ENCODE results near the gene FERMT2. TPM values are rescaled to one million over a fixed set of nuclear protein-coding genes. Genes with fewer than 3 reads are reported as not detected.

FERMT2 gene
- total RNA-seq, 2 donors from 2014 or later, result 1.3 to 5.0 TPM

DNA sequence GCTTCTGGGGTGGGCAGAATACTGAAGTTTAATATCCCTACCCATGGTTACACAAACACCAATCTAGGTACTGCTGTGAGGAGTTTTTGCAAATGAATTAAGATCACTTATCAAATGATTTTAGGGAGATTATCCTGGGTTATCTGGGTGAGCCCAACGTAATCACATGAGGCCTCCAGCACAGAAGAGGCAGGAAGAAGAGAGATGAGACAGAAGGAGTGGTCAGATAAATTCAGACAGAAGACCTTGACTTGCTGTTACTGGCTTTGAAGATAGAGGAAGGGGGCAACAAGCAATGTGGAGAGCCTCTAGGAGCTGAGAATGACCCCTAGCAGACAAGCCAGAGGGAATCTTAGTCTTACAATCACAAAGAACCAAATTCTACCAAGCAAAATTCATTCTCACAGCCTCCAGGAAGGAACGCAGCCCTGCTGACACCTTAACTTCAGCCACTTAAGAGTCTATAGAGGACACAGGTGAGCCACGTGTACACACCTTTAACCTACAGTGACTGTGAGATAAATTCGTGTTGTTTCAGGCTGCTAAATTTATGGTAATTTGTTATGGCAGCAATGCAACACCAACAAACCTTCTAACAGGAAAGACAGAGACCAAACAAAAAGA, 49.4 kb downstream of the FERMT2 start:
- H3K27me3 Mint-ChIP-seq, result no peaks in the 10 kb centered on the region
- no peak overlapping the region for H3K27ac Mint-ChIP-seq
- no peak for ATAC-seq (replicated peaks)
- H3K36me3 Mint-ChIP-seq (ENCODE audit: low read depth), result no peaks in the 10 kb centered on the region
- no peak overlapping the region for H3K4me3 Mint-ChIP-seq
- H3K9me3 Mint-ChIP-seq, result no peaks in the 10 kb centered on the region
- H3K4me1 Mint-ChIP-seq, result no peaks in the 10 kb centered on the region

DNA sequence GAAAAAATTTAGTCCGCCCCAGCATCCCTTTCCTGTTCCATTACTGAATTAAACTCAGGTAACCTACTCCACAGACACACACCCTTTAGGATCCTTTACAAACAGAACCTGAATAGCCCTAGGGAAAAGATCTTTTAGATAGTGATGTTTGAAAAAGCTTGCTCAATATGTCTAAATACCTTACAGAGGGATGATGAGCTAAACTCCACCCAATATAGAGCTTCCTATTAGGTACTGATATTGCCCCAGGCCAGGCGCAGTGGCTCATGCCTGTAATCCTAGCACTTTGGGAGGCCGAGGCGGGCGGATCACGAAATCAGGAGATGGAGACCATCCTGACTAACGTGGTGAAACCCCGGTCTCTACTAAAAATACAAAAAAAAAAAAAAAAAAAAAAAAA, 50.1 kb downstream of the FERMT2 start:
- no peak for ATAC-seq (replicated peaks)

DNA sequence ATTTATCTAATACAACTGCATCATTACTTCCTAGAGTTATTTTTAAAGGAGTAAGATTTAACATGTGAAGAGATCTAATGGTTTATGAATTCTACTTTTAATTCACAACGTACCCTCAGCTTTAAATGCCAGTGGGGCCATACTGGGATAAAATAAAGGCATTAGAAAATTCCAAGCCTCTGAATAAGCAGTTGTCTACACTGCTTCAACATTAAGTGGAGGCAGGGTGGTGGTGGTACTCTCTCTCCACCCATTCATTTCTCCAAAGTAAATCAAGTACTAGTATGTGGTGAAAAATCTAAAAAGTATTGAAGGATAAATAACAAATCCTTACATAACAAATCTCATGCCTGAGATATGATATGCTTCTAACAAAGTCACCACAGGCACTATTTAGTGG, 52.4 kb downstream of the FERMT2 start:
- Mint-ChIP-seq H3K4me3 (no peak overlapping the region), H3K27me3 (no peaks in the 10 kb centered on the region), H3K36me3 (ENCODE audit: low read depth) (no peaks in the 10 kb centered on the region), H3K27ac (no peak overlapping the region), H3K9me3 (no peaks in the 10 kb centered on the region), H3K4me1 (peaks cover 7% of the 10 kb centered on the region)
- no peak for ATAC-seq (replicated peaks)

More for the DNA sequence above, 50.1 kb downstream of the FERMT2 start:
- H3K36me3 Mint-ChIP-seq (ENCODE audit: low read depth), result no peaks in the 10 kb centered on the region
- no peaks in the 10 kb centered on the region for H3K4me1 Mint-ChIP-seq
- H3K27me3 Mint-ChIP-seq, result no peaks in the 10 kb centered on the region
- no peak overlapping the region for H3K27ac Mint-ChIP-seq
- no peak overlapping the region for H3K4me3 Mint-ChIP-seq
- H3K9me3 Mint-ChIP-seq, result no peaks in the 10 kb centered on the region

DNA sequence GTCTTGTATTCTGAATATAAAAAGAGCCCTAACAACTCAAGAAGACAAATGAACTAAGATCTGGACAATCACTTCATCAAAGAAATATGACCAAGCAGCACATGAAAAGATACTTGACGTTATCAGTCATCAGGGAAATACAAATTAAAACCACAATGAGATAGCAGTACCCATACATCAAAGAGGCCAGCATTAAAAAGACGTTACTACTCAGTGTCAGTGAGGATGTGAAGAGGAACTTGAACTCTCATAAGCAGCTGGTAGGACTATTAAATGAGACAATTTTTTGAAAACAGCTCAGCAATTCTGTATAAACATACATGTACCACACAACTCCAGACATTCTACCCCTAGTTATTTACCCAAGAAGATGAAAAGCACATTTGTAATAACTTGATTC, 55.9 kb downstream of the FERMT2 start:
- peak; percentile 90 for ATAC-seq (replicated peaks)
- Mint-ChIP-seq H3K9me3 (no peaks in the 10 kb centered on the region), H3K4me1 (peaks cover 12% of the 10 kb centered on the region), H3K36me3 (ENCODE audit: low read depth) (no peaks in the 10 kb centered on the region), H3K4me3 (no peak overlapping the region), H3K27ac (peak overlapping the region; percentile 9), H3K27me3 (no peaks in the 10 kb centered on the region)

DNA sequence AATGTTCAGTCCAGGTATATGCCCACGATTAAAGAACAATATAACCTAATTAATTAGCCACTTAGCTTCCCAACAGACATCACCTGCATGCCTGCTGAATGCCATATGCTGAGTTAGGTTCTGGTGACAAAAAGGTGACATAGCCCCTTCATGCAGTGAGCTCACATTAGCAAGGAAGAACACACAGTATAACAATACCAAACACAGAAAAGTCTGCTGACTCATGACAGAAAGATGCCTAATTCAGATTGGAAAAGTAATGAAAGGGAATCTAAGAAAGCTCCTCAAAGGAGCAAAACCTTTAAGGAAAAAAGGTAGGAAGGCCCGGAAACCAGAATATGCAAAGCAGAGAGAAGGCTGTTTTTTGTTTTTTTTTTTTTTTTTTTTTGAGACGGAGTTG, 59.0 kb downstream of the FERMT2 start:
- no peak overlapping the region for H3K4me3 Mint-ChIP-seq

DNA sequence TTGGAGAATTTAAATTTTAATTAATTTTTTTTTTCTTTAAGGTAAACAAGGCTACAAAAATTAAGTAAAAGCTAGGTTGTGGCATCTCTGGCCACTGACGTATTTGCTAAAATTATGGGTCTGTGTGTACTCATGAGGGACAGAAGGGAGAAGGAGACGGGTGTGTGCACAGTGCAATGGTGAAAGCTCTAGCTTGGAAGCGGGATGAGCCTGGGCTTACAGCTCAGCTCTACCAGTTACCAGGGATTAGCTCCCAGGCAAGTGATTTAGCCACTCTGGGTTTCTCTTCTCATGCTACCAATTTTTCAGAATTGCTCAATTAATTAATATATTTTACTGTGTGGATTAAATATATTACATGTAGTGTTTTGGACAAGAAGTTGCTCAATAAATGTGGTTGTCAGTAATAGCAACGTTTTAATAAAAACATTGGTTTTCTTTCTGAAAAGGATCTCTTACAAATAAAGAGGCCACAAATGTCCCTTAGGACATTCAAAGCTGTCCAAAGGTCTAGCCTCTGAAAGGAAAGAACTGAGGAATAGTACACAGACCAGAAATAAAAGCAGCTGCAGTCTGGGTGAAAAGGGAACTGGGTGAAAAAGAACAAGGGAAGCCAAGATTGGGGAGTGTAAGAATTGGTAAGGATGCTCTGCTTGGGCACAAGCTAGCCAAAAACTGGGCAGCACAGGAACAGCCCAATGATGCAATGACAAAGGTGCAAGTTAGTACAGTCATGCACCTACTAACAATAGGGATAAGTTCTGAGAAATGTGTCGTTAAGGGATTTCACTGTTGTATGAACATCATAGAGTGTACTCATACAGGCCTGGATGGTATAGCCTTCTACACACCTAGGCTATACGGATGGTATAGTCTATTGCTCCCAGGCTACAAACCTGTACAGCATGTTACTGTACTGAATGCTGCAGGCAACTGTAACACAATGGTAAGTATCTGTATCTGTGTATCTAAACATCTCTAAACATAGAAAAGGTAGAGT, 61.7 kb downstream of the FERMT2 start:
- no peaks in the 10 kb centered on the region for H3K36me3 Mint-ChIP-seq (ENCODE audit: low read depth)
- H3K27me3 Mint-ChIP-seq, result no peaks in the 10 kb centered on the region
- no peaks in the 10 kb centered on the region for H3K9me3 Mint-ChIP-seq
- peaks cover 5% of the 10 kb centered on the region for H3K4me1 Mint-ChIP-seq
- no peak for ATAC-seq (replicated peaks)
- no peak overlapping the region for H3K4me3 Mint-ChIP-seq
- H3K27ac Mint-ChIP-seq, result no peak overlapping the region

More for the DNA sequence above, 59.0 kb downstream of the FERMT2 start:
- no peak for ATAC-seq (replicated peaks)
- no peaks in the 10 kb centered on the region for H3K36me3 Mint-ChIP-seq (ENCODE audit: low read depth)
- no peaks in the 10 kb centered on the region for H3K27me3 Mint-ChIP-seq
- peak overlapping the region; percentile 27 for H3K27ac Mint-ChIP-seq
- no peaks in the 10 kb centered on the region for H3K9me3 Mint-ChIP-seq
- H3K4me1 Mint-ChIP-seq, result peaks cover 12% of the 10 kb centered on the region

DNA sequence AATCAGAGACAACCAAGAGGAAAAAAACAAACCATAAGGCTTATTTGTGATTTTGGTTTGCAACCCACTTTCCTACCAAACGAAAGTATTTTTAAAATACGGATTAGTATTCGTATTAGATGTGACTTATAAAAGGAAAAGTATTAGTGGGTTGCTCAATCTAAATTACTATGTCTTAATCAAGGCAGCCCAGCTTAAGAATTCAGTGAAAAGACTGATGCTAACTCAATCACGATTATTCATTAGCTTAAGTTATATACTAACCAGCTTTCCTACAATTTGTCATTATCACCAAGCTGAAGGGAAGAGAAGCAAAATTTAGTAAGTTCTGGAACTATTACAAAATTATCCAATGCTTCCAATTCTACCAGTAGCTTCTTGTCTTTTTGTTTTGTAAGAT, 62.7 kb downstream of the FERMT2 start:
- Mint-ChIP-seq H3K9me3 (peaks cover 3% of the 10 kb centered on the region), H3K36me3 (ENCODE audit: low read depth) (no peaks in the 10 kb centered on the region), H3K4me1 (peaks cover 9% of the 10 kb centered on the region), H3K27me3 (no peaks in the 10 kb centered on the region), H3K4me3 (no peak overlapping the region), H3K27ac (no peak overlapping the region)
- ATAC-seq (replicated peaks), result no peak

DNA sequence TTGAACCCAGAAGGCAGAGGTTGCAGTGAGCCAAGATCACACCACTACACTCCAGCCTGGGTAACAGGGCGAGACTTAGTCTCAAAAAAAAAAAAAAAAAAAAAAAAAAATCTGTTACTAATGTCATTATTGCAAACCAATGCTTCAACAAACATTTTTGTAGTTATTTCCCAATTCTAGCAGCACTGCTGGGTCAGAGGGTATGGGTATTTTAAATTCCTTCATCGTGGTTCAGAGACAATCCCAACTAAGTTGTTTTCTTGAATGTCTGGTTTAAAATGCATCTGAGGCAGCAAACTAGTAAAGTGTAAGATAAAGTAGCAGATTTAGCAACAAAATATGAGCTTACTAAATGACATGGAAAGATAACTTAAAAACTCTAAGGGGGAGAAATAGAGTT, 65.6 kb downstream of the FERMT2 start:
- H3K9me3 Mint-ChIP-seq, result peaks cover 3% of the 10 kb centered on the region

DNA sequence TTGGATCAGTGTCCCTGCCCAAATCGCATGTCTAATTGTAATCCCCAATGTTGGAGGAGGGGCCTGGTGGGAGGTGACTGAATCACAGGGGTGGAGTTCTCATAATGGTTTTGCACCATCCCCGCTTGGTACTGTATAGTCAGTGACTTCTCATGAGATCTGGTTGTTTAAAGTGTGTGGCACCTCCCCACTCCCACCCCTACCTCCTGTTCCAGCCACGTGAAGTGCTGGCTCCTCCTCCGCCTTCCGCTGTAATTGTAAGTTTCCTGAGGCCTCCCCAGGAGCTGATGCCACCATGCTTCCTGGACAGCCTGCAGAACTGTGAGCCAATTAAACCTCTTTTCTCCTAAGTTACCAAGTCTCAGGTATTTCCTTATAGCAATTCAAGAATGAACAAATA, 67.2 kb downstream of the FERMT2 start:
- no peak overlapping the region for H3K27ac Mint-ChIP-seq
- no peak for ATAC-seq (replicated peaks)

More for the DNA sequence above, 65.6 kb downstream of the FERMT2 start:
- Mint-ChIP-seq H3K4me3 (no peak overlapping the region), H3K4me1 (peaks cover 4% of the 10 kb centered on the region), H3K27me3 (no peaks in the 10 kb centered on the region), H3K36me3 (ENCODE audit: low read depth) (no peaks in the 10 kb centered on the region), H3K27ac (no peak overlapping the region)
- ATAC-seq (replicated peaks), result no peak

DNA sequence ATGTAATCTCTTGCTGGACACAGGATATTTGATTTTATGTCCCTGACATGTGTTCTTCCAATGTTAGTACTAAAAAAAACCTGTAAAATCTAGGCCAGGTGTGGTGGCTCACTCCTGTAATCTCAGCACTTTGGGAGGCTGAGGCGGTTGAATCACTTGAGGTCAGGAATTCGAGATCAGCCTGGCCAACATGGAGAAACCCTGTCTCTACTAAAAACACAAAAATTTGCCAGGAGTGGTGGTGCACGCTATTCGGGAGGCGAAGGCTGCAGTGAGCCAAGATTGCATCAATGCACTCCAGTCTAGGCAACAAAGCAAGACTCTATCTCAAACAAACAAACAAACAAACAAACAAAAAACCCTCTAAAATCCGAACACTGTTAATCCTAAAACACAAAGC, 68.0 kb downstream of the FERMT2 start:
- ATAC-seq (replicated peaks), result no peak
- Mint-ChIP-seq H3K4me1 (peaks cover 4% of the 10 kb centered on the region), H3K27ac (no peak overlapping the region)

More for the DNA sequence above, 67.2 kb downstream of the FERMT2 start:
- Mint-ChIP-seq H3K27me3 (no peaks in the 10 kb centered on the region), H3K4me1 (peaks cover 4% of the 10 kb centered on the region), H3K36me3 (ENCODE audit: low read depth) (no peaks in the 10 kb centered on the region), H3K9me3 (peaks cover 3% of the 10 kb centered on the region), H3K4me3 (no peak overlapping the region)

DNA sequence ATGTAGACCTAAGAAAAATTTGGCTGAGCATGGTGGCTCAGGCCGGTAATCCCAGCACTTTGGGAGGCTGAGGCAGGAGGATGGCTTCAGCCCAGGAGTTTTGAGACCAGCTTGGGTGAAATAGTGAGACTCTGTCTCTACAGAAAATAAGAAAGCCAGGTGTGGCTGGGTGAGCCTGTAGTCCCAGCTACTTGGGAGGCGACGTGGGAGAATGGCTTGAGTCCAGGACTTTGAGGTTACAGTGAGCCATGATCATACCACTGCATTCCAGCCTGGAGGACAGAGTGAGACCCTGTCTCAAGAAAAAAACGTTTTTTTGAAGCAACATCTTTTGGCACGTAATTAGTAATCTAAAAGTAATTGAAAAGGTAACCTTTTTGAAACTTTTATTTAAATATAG, 70.9 kb downstream of the FERMT2 start:
- Mint-ChIP-seq H3K4me1 (peaks cover 4% of the 10 kb centered on the region), H3K4me3 (no peak overlapping the region), H3K9me3 (peaks cover 3% of the 10 kb centered on the region), H3K27ac (no peak overlapping the region), H3K27me3 (no peaks in the 10 kb centered on the region), H3K36me3 (ENCODE audit: low read depth) (no peaks in the 10 kb centered on the region)
- ATAC-seq (replicated peaks), result no peak

More for the DNA sequence above, 68.0 kb downstream of the FERMT2 start:
- Mint-ChIP-seq H3K36me3 (ENCODE audit: low read depth) (no peaks in the 10 kb centered on the region), H3K27me3 (no peaks in the 10 kb centered on the region), H3K9me3 (peaks cover 3% of the 10 kb centered on the region), H3K4me3 (no peak overlapping the region)

DNA sequence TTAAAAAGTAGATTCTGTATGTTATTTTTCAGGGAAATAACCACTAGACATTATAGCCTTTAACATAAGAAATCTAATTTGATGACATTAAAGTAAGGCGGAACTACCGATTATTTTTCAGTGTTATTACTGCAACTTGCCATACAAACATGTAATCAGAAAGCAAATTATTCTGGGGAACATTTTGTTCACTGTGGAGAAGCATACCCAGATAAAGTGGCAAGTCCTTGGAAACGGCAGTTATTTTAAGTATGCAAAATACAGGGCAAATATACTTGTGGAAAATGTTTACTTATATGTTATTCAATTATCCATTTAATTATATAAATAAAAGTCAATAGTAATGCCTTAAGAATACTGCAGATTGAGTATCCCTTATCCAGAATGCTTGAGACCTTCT, 71.9 kb downstream of the FERMT2 start:
- Mint-ChIP-seq H3K4me3 (no peak overlapping the region), H3K9me3 (peaks cover 3% of the 10 kb centered on the region), H3K36me3 (ENCODE audit: low read depth) (no peaks in the 10 kb centered on the region), H3K27ac (no peak overlapping the region), H3K27me3 (no peaks in the 10 kb centered on the region), H3K4me1 (peaks cover 2% of the 10 kb centered on the region)
- no peak for ATAC-seq (replicated peaks)

DNA sequence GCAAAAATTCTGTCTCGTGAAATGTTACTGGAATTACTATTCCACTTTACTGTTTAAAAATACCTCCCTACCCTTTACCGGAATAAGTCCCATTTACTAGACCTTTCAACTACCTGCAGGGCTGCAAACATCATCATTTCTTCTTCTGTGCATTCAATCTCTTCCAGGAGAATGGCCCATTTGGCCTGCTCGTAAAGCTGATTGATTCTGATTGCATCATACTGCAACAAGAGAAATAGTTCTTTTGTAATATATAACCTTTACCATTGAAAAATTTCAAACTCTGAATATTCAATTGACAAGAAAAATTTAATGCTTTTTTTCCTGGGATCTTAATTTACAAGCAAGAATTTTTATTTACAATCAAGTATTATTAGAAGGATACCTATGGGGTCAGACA, 72.4 kb downstream of the FERMT2 start:
- H3K27ac Mint-ChIP-seq, result no peak overlapping the region
- no peaks in the 10 kb centered on the region for H3K4me1 Mint-ChIP-seq
- no peak for ATAC-seq (replicated peaks)
- H3K4me3 Mint-ChIP-seq, result no peak overlapping the region
- H3K9me3 Mint-ChIP-seq, result no peaks in the 10 kb centered on the region
- no peaks in the 10 kb centered on the region for H3K27me3 Mint-ChIP-seq
- H3K36me3 Mint-ChIP-seq (ENCODE audit: low read depth), result no peaks in the 10 kb centered on the region

DNA sequence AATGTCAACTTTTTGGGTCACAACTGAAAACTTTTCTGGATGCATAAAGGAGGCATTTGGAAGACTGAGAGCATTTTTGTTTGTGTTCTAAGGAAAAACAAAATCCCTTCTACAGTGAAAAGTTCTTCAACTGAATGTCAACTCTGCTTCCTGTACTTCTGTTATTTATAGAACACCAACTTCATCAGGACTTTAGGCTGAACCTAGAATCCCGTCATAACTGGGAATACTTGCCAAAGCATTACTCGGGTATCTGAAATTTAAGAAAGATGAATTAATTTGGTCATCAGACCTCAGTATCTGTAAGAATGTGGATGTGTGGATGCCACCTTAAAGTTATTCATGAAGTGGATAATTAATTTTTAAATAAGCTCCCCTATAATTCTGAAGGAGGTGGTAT, 73.2 kb downstream of the FERMT2 start:
- H3K27ac Mint-ChIP-seq, result no peak overlapping the region
- H3K4me1 Mint-ChIP-seq, result no peaks in the 10 kb centered on the region
- no peaks in the 10 kb centered on the region for H3K9me3 Mint-ChIP-seq
- no peaks in the 10 kb centered on the region for H3K36me3 Mint-ChIP-seq (ENCODE audit: low read depth)
- no peaks in the 10 kb centered on the region for H3K27me3 Mint-ChIP-seq
- no peak for ATAC-seq (replicated peaks)
- H3K4me3 Mint-ChIP-seq, result no peak overlapping the region

DNA sequence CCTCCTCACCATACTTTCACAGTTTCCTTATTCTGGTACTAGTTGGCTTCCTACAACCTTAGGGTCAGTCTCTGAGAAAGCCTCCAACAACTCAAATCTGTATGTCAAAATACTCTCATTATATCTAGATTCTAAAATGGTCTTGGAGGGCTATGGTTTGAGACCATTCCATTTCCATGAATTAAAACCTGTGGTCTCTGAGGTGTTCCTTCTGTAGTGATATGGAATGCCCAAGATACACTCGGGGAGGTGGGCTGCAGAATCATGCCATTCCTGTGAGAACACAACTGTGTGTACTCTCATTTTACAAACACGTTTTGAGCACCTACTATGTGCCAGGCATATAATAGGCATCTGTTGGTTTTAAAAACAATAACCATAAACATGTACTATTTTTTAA, 74.0 kb downstream of the FERMT2 start:
- Mint-ChIP-seq H3K27ac (no peak overlapping the region), H3K36me3 (ENCODE audit: low read depth) (peaks cover 3% of the 10 kb centered on the region), H3K4me3 (no peak overlapping the region), H3K27me3 (no peaks in the 10 kb centered on the region), H3K9me3 (no peaks in the 10 kb centered on the region), H3K4me1 (no peaks in the 10 kb centered on the region)
- ATAC-seq (replicated peaks), result no peak

All from activated T-helper 17 cell treated with anti-CD3 and anti-CD28 coated beads, Interleukin-2, amount 50 U/mL, for 72 hours (primary cell).